ENCODE results near the gene MAP2K7. TPM values are rescaled to one million over a fixed set of nuclear protein-coding genes. Genes with fewer than 3 reads are reported as not detected.

Gene MAP2K7
- total and polyA plus RNA-seq, 3 experiments from 2014 or later = 2.0 to 38.3 (median 35.9) TPM

GRCh38 chr19:7934766-7935165, 31.1 kb downstream of the MAP2K7 start:
- Histone ChIP-seq H3K4me1 (ENCODE audit: insufficient read depth, low read length) (no peaks in the 10 kb centered on the region), H3K4me3 (ENCODE audit: low read length) (no peak overlapping the region), H3K27ac (ENCODE audit: low read depth, low read length) (no peak overlapping the region), H3K36me3 (ENCODE audit: insufficient read depth, low read length) (peaks cover 17% of the 10 kb centered on the region), H3K9me3 (ENCODE audit: low read length) (no peaks in the 10 kb centered on the region), H3K27me3 (ENCODE audit: insufficient read depth, low read length, poor library complexity, severe bottlenecking) (no peaks in the 10 kb centered on the region)
- Mint-ChIP-seq H3K4me1 (peaks cover 4 to 5% (median 4%) of the 10 kb centered on the region in 3 donors), H3K9me3 (no peaks in the 10 kb centered on the region), H3K27ac (peak overlapping the region in 1 of 8 donors; percentile 46), H3K27me3 (no peaks in the 10 kb centered on the region), H3K36me3 (peaks cover 0 to 71% (median 10%) of the 10 kb centered on the region in 3 donors), H3K4me3 (no peak overlapping the region)
- DNase-seq = no peak
- ChIA-PET POLR2A (no interaction called here), CTCF (no interaction called here)

- Mint-ChIP-seq H3K4me3 (peak overlapping the region in 6 of 7 donors; percentile 15 to 80 (median 44)), H3K27me3 (peaks cover 0 to 2% of the 10 kb centered on the region in 2 donors), H3K9me3 (no peaks in the 10 kb centered on the region), H3K4me1 (peaks cover 23 to 45% (median 29%) of the 10 kb centered on the region in 3 donors), H3K27ac (peak overlapping the region in 1 of 8 donors; percentile 90), H3K36me3 (peaks cover 5 to 46% (median 7%) of the 10 kb centered on the region in 3 donors)
- DNase-seq = no peak
- H3K27me3 ChIP-seq (ENCODE audit: insufficient read depth, low read length, poor library complexity, severe bottlenecking) = no peaks in the 10 kb centered on the region
- POLR2A ChIA-PET = no interaction called here
- no peaks in the 10 kb centered on the region for H3K9me3 ChIP-seq (ENCODE audit: low read length)
- CTCF ChIA-PET = interaction anchor here (1.4 to 5.1 kb wide), 2 partner anchors 11 to 61 kb away, joined by 4 to 41 read pairs; no protein-coding TSS in a partner anchor
- peaks cover 10% of the 10 kb centered on the region for H3K36me3 ChIP-seq (ENCODE audit: insufficient read depth, low read length)
- no peak overlapping the region for H3K27ac ChIP-seq (ENCODE audit: low read depth, low read length)
- no peak overlapping the region for H3K4me3 ChIP-seq (ENCODE audit: low read length)
- peaks cover 13% of the 10 kb centered on the region for H3K4me1 ChIP-seq (ENCODE audit: insufficient read depth, low read length)
Observed at GRCh38 chr19:7940841-7941240, 37.2 kb downstream of the MAP2K7 start.

GRCh38 chr19:7941895-7942596, 38.4 kb downstream of the MAP2K7 start:
- Mint-ChIP-seq H3K27ac (peak overlapping the region in 6 of 8 donors; percentile 27 to 88 (median 63)), H3K4me1 (peaks cover 23 to 45% (median 29%) of the 10 kb centered on the region in 3 donors), H3K9me3 (no peaks in the 10 kb centered on the region), H3K36me3 (peaks cover 5 to 36% (median 7%) of the 10 kb centered on the region in 3 donors), H3K4me3 (peak overlapping the region; percentile 52 to 96 (median 90)), H3K27me3 (peaks cover 0 to 2% of the 10 kb centered on the region in 2 donors)
- Histone ChIP-seq H3K4me3 (ENCODE audit: low read length) (no peak overlapping the region), H3K36me3 (ENCODE audit: insufficient read depth, low read length) (peaks cover 8% of the 10 kb centered on the region), H3K4me1 (ENCODE audit: insufficient read depth, low read length) (peaks cover 13% of the 10 kb centered on the region), H3K27me3 (ENCODE audit: insufficient read depth, low read length, poor library complexity, severe bottlenecking) (no peaks in the 10 kb centered on the region), H3K27ac (ENCODE audit: low read depth, low read length) (no peak overlapping the region), H3K9me3 (ENCODE audit: low read length) (no peaks in the 10 kb centered on the region)
- DNase-seq = no peak
- ChIA-PET CTCF (interaction anchor here (1.1 to 5.1 kb wide), 2 partner anchors 12 to 20 kb away, joined by 3 to 41 read pairs; no protein-coding TSS in a partner anchor), POLR2A (interaction anchor here (2.9 kb wide), 1 partner anchor 21 kb away, joined by 42 read pairs; the partner anchor contains the start of gene SNAPC2)

DNA sequence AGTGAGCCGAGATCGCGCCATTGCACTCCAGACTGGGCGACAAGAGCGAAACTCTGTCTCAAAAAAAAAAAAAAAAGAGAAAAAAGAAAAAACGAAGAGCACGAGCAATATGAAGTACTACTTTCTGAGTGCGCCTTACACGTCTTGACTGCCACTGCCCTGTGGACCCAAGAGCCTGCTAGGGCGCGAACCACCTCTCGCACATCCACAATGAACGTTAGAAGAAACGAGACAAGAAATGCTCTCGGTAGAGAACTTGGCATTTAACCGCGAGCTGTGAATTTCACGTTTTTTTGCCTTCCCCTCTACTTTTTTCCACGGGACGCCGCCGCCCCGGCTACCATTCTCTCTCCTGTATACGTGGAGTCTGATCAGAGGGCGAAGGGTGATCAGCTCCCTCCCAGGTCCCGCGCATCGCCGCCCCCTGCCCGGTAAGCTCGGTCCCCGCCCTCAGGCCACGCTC, 39.3 kb downstream of the MAP2K7 start:
- Mint-ChIP-seq H3K4me1 (peaks cover 23 to 45% (median 29%) of the 10 kb centered on the region in 3 donors), H3K27ac (peak overlapping the region; percentile 88 to 99 (median 96)), H3K27me3 (peaks cover 0 to 2% of the 10 kb centered on the region in 2 donors), H3K9me3 (no peaks in the 10 kb centered on the region), H3K36me3 (peaks cover 5 to 29% (median 7%) of the 10 kb centered on the region in 3 donors), H3K4me3 (peak overlapping the region; percentile 87 to 96 (median 91))
- Histone ChIP-seq H3K4me1 (ENCODE audit: insufficient read depth, low read length) (peaks cover 13% of the 10 kb centered on the region), H3K9me3 (ENCODE audit: low read length) (no peaks in the 10 kb centered on the region), H3K4me3 (ENCODE audit: low read length) (peak overlapping the region; percentile 100), H3K36me3 (ENCODE audit: insufficient read depth, low read length) (peaks cover 8% of the 10 kb centered on the region), H3K27me3 (ENCODE audit: insufficient read depth, low read length, poor library complexity, severe bottlenecking) (no peaks in the 10 kb centered on the region), H3K27ac (ENCODE audit: low read depth, low read length) (peak overlapping the region; percentile 98)
- POLR2A ChIA-PET = interaction anchor here (0.5 to 2.9 kb wide), 9 partner anchors 13 to 313 kb away, joined by 3 to 42 read pairs (median 6); partner anchors contain the start of genes ELAVL1, MAP2K7, PET100 and SNAPC2
- DNase-seq = no peak
- CTCF ChIA-PET = interaction anchor here (1.1 to 5.1 kb wide), 11 partner anchors 13 to 309 kb away, joined by 3 to 41 read pairs (median 8); partner anchors contain the start of genes ELAVL1 and SNAPC2

- Histone ChIP-seq H3K27me3 (ENCODE audit: insufficient read depth, low read length, poor library complexity, severe bottlenecking) (no peaks in the 10 kb centered on the region), H3K4me1 (ENCODE audit: insufficient read depth, low read length) (peaks cover 13% of the 10 kb centered on the region), H3K27ac (ENCODE audit: low read depth, low read length) (peak within 1 kb of the TSS; percentile 98), H3K4me3 (ENCODE audit: low read length) (peak within 1 kb of the TSS; percentile 100), H3K36me3 (ENCODE audit: insufficient read depth, low read length) (peaks cover 8% of the 10 kb centered on the region), H3K9me3 (ENCODE audit: low read length) (no peaks in the 10 kb centered on the region)
- H3K36me3 Mint-ChIP-seq = peaks cover 5 to 27% (median 7%) of the 10 kb centered on the region in 3 donors
- peak within 1 kb of the TSS; percentile 88 to 99 (median 96) for H3K27ac Mint-ChIP-seq
- ChIA-PET POLR2A (interaction anchor here (0.5 to 2.9 kb wide), 12 partner anchors 13 to 412 kb away, joined by 3 to 42 read pairs (median 6); partner anchors contain the start of genes ELAVL1, MAP2K7, PET100 and SNAPC2), CTCF (interaction anchor here (0.9 to 5.1 kb wide), 23 partner anchors 11 to 421 kb away, joined by 3 to 41 read pairs (median 4); partner anchors contain the start of genes ELAVL1, MCOLN1 and SNAPC2)
- DNase-seq = peak; percentile 98 to 99 (median 99)
- no peaks in the 10 kb centered on the region for H3K9me3 Mint-ChIP-seq
- peaks cover 0 to 2% of the 10 kb centered on the region in 2 donors for H3K27me3 Mint-ChIP-seq
- H3K4me3 Mint-ChIP-seq = peak within 1 kb of the TSS; percentile 87 to 96 (median 91)
- peaks cover 23 to 45% (median 29%) of the 10 kb centered on the region in 3 donors for H3K4me1 Mint-ChIP-seq
Observed at GRCh38 chr19:7943444-7944176, 39.9 kb downstream of the MAP2K7 start, which contains the start of gene TIMM44. TSS of gene TIMM44 (minus strand) at chr19:7943666. CDS start at chr19:7943651, 15 bp downstream.

DNA sequence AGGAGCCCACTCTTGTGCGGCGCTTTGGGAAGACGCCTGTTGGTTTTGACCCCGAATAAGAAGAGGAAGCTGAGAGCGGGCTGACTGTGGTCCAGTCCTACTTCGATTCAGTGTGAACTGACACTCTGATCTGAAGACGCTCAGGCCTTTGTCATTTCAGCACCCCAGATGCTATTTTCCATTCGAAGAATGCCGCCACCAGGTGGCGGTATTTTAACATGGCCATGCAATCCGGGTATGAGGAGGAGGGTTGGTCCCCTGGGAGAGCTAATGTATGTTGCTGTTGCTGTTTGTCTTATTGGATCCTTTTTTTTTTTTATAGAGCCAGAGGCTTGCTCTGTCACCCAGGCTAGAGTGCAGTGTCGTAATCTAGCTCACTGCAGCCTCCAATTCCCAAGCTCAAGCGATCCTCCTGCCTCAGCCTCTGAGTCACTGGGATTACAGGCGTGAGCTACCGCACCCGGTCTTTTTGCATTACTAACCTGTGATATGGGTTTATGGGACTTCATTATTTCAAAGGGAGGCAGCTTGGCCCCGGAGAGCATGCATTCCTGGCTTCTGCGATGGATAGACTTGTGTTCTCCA, 40.6 kb downstream of the MAP2K7 start:
- Histone ChIP-seq H3K27ac (ENCODE audit: low read depth, low read length) (peak overlapping the region; percentile 98), H3K4me1 (ENCODE audit: insufficient read depth, low read length) (peaks cover 13% of the 10 kb centered on the region), H3K4me3 (ENCODE audit: low read length) (peak overlapping the region; percentile 100), H3K9me3 (ENCODE audit: low read length) (no peaks in the 10 kb centered on the region), H3K36me3 (ENCODE audit: insufficient read depth, low read length) (peaks cover 8% of the 10 kb centered on the region), H3K27me3 (ENCODE audit: insufficient read depth, low read length, poor library complexity, severe bottlenecking) (no peaks in the 10 kb centered on the region)
- Mint-ChIP-seq H3K27me3 (peaks cover 0 to 2% of the 10 kb centered on the region in 2 donors), H3K9me3 (no peaks in the 10 kb centered on the region), H3K4me3 (peak overlapping the region; percentile 87 to 96 (median 91)), H3K4me1 (peaks cover 19 to 40% (median 26%) of the 10 kb centered on the region in 3 donors), H3K27ac (peak overlapping the region; percentile 88 to 99 (median 96)), H3K36me3 (peaks cover 3 to 22% (median 5%) of the 10 kb centered on the region in 3 donors)
- peak; percentile 75 to 88 (median 78) for DNase-seq
- CTCF ChIA-PET = interaction anchor here (0.6 to 5.1 kb wide), 26 partner anchors 10 to 422 kb away, joined by 3 to 41 read pairs (median 4); partner anchors contain the start of genes CTXN1, ELAVL1, MCOLN1 and SNAPC2
- POLR2A ChIA-PET = interaction anchor here (0.5 to 2.9 kb wide), 10 partner anchors 16 to 412 kb away, joined by 3 to 42 read pairs (median 6); partner anchors contain the start of genes ELAVL1, MAP2K7, PET100 and SNAPC2

DNA sequence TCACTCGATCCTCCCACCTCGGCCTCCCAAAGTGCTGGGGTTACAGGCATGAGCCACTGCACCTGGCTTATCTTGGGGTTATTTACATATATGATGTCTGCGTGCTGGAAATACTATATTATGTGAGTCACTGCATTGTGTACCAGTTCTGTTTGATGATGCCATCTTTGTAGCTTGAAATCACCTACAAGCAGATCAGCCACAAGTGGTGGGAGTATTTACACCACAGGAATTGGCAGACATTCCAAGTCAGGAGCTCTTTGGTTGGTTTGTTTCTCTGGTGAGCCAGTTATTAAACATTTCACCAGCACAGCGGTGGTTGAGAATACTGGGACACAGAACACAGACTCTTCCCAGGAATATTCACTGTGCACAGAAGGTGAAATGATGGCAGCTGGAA, 44.3 kb downstream of the MAP2K7 start:
- Histone ChIP-seq H3K27me3 (ENCODE audit: insufficient read depth, low read length, poor library complexity, severe bottlenecking) (no peaks in the 10 kb centered on the region), H3K36me3 (ENCODE audit: insufficient read depth, low read length) (no peaks in the 10 kb centered on the region), H3K4me3 (ENCODE audit: low read length) (no peak overlapping the region), H3K4me1 (ENCODE audit: insufficient read depth, low read length) (peaks cover 2% of the 10 kb centered on the region), H3K27ac (ENCODE audit: low read depth, low read length) (no peak overlapping the region), H3K9me3 (ENCODE audit: low read length) (no peaks in the 10 kb centered on the region)
- peaks cover 0 to 6% (median 0%) of the 10 kb centered on the region in 3 donors for H3K36me3 Mint-ChIP-seq
- CTCF ChIA-PET = no interaction called here
- POLR2A ChIA-PET = interaction anchor here (0.5 kb wide), 1 partner anchor 576 kb away, joined by 5 read pairs; no protein-coding TSS in a partner anchor
- peaks cover 6 to 14% (median 13%) of the 10 kb centered on the region in 3 donors for H3K4me1 Mint-ChIP-seq
- peaks cover 0 to 2% of the 10 kb centered on the region in 2 donors for H3K27me3 Mint-ChIP-seq
- no peak overlapping the region for H3K27ac Mint-ChIP-seq
- no peaks in the 10 kb centered on the region for H3K9me3 Mint-ChIP-seq
- no peak for DNase-seq
- H3K4me3 Mint-ChIP-seq = no peak overlapping the region

Data from CD8-positive, alpha-beta memory T cell (primary cell).